A673 (cell line): Measurements from ENCODE around the gene CCNL1. TPM values are rescaled to one million over a fixed set of nuclear protein-coding genes. Genes with fewer than 3 reads are reported as not detected.
A peak's percentile ranks its signal among the peaks of the same experiment; 100 is the strongest.

Experiments used
- Bru-seq: library from RNA; stranded (reverse); fragments of 400-500 nt; gene quantifications from one replicate; lab custom pipeline; 2021; lab: Mats Ljungman, UMichigan
- BruChase-seq, 2 experiments: library from RNA; stranded (reverse); fragments of 400-500 nt; gene quantifications; one replicate each; lab custom pipeline; 2021; lab: Mats Ljungman, UMichigan
- BruUV-seq: library from RNA; stranded (reverse); fragments of 400-500 nt; replicated peaks from 2 replicates; lab custom pipeline; 2021; lab: Mats Ljungman, UMichigan
- CTCF ChIA-PET: fragments of 300-600 bp; sonication (Branson Sonifier 250); formaldehyde crosslinking; loops from one replicate; lab custom pipeline; 2022; ENCODE audit warnings: antibody characterized with exemption; lab: Charles Lee
- POLR2A ChIA-PET: fragments of 300-600 bp; sonication (Branson Sonifier 250); formaldehyde crosslinking; loops from one replicate; lab custom pipeline; 2022; ENCODE audit warnings: antibody characterized with exemption; ENCODE audit not compliant: low non-redundant PET; lab: Charles Lee
- DNase-seq: peaks from one replicate; pipeline ENCODE4 v3.0.0-alpha.2; 2015; ENCODE audit warnings: low spot score
- H3K27ac ChIP-seq: fragments of 200-600 bp; sonication (generic); 2 replicates; pipeline ENCODE4 v1.5.1; 2016; ENCODE audit warnings: mixed run types, low read depth, mild to moderate bottlenecking, mixed read lengths, antibody characterized with exemption, low read length; ENCODE audit not compliant: poor library complexity, severe bottlenecking
- H3K27me3 ChIP-seq: fragments of 200-600 bp; sonication (generic); replicated peaks from 2 replicates; pipeline ENCODE4 v1.6.1; 2017; ENCODE audit warnings: mixed run types, low read depth, mild to moderate bottlenecking, mixed read lengths, antibody characterized with exemption, low read length; ENCODE audit not compliant: insufficient read depth, poor library complexity
- H3K36me3 ChIP-seq: fragments of 200-600 bp; sonication (generic); 2 replicates; pipeline ENCODE4 v1.6.1; 2016; ENCODE audit warnings: mixed run types, mild to moderate bottlenecking, mixed read lengths, antibody characterized with exemption, low read length; ENCODE audit not compliant: insufficient read depth, poor library complexity, severe bottlenecking
- H3K4me1 ChIP-seq: fragments of 200-600 bp; sonication (generic); 2 replicates; pipeline ENCODE4 v1.6.1; 2017; ENCODE audit warnings: mixed run types, mild to moderate bottlenecking, mixed read lengths, antibody characterized with exemption, low read length; ENCODE audit not compliant: insufficient read depth, poor library complexity, severe bottlenecking
- H3K4me3 ChIP-seq: fragments of 200-600 bp; sonication (generic); 2 replicates; pipeline ENCODE4 v1.5.1; 2016; ENCODE audit warnings: low read depth, mixed run types, mild to moderate bottlenecking, mixed read lengths, low read length; ENCODE audit not compliant: poor library complexity, severe bottlenecking
- H3K9me3 ChIP-seq: fragments of 200-600 bp; sonication (generic); 2 replicates; pipeline ENCODE4 v1.6.1; 2016; ENCODE audit warnings: mixed run types, low read depth, mild to moderate bottlenecking, mixed read lengths, antibody characterized with exemption, low read length; ENCODE audit not compliant: poor library complexity, severe bottlenecking
- EZH2 ChIP-seq: fragments of 200-600 bp; sonication (generic); IDR thresholded peaks from 2 replicates; pipeline ENCODE4 v1.6.1; 2017; ENCODE audit warnings: borderline replicate concordance, low read depth, mild to moderate bottlenecking, mixed read lengths, antibody characterized with exemption, low read length; ENCODE audit not compliant: poor library complexity, severe bottlenecking
- intact Hi-C: fragments of 100-400 bp; cut with micrococcal nuclease; formaldehyde crosslinking; loops from one replicate; pipeline ENCODE4 v1.10.0; 2022; ENCODE audit not compliant: unreplicated experiment
- long read RNA-seq: library from polyadenylated mRNA; stranded (forward); transcript quantifications from one replicate; pipeline ENCODE4 v2.0.0, GENCODE V29; 2022
- total RNA-seq: library from RNA; stranded (reverse); gene quantifications from 2 replicates; pipeline ENCODE4 v1.2.3, GENCODE V29; 2021
- TF ChIP-seq, protein P1 (sequence below): fragments of 300-800, 200-600 bp; sonication (generic); conservative IDR thresholded peaks from 2 replicates; pipeline ENCODE4 v1.5.1; 2017; ENCODE audit warnings: low read depth, mild to moderate bottlenecking, antibody characterized with exemption, low read length, moderate library complexity, mixed read lengths

The CCNL1 gene
- total RNA-seq (91.0 and 101 TPM in 2 replicates), Bru-seq, nascent RNA (percentile 99 among the genes with signal in this experiment), BruChase-seq, experiment 1, labeled RNA remaining after a 2-hour chase (percentile 97 among the genes with signal in this experiment), BruChase-seq, experiment 2, labeled RNA remaining after a 6-hour chase (percentile 71 among the genes with signal in this experiment)
- long read RNA-seq, full-length matches to known transcripts, result 27 of 71 reads
- long read RNA-seq, partial matches to known transcripts, result 1 of 71 reads
- long read RNA-seq, other reads (novel, unspliced or antisense), result 43 of 71 reads

- TF ChIP-seq EZH2, result no peak
- TF ChIP-seq, protein P1, sequence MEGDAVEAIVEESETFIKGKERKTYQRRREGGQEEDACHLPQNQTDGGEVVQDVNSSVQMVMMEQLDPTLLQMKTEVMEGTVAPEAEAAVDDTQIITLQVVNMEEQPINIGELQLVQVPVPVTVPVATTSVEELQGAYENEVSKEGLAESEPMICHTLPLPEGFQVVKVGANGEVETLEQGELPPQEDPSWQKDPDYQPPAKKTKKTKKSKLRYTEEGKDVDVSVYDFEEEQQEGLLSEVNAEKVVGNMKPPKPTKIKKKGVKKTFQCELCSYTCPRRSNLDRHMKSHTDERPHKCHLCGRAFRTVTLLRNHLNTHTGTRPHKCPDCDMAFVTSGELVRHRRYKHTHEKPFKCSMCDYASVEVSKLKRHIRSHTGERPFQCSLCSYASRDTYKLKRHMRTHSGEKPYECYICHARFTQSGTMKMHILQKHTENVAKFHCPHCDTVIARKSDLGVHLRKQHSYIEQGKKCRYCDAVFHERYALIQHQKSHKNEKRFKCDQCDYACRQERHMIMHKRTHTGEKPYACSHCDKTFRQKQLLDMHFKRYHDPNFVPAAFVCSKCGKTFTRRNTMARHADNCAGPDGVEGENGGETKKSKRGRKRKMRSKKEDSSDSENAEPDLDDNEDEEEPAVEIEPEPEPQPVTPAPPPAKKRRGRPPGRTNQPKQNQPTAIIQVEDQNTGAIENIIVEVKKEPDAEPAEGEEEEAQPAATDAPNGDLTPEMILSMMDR, result no peak
Measured at GRCh38 chr3:157159762-157160657, at the start of gene CCNL1. TSS of gene CCNL1 (minus strand) at chr3:157160147. CDS start at chr3:157160094, 53 bp downstream.

DNA sequence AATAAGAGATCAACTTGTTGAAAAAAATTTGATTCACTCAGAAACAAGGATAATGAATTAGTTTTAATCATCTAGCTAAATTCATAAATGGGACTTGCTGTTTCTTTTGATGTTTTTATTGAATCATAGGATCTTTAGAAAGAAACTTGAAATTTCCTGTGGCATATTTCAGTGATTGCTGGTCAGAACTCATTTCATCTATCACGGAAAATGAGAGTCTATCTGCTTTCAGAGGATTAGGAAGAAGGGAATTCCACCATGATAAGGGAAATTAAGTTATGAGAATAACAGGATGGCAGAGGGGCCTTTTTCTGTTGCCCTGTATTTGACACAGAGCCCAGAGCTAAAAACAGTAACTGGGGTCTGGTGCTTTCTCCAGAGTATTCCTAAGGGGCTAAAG lies 44.9 kb upstream of the CCNL1 start:
- DNase-seq, result no peak
- Histone ChIP-seq H3K27me3 (no peaks in the 10 kb centered on the region), H3K27ac (no peak overlapping the region), H3K4me1 (peaks cover 6% of the 10 kb centered on the region), H3K36me3 (no peaks in the 10 kb centered on the region), H3K9me3 (no peaks in the 10 kb centered on the region), H3K4me3 (no peak overlapping the region)
- intact Hi-C loops, result loop anchor here (1.0 to 5.0 kb wide), 6 partner anchors 147 to 1208 kb away; no protein-coding TSS in a partner anchor
- ChIA-PET CTCF (interaction anchor here (1.0 to 1.2 kb wide), 5 partner anchors 232 to 370 kb away, joined by 3 to 6 read pairs (median 4); partner anchors contain the start of gene PTX3), POLR2A (no interaction called here)
- no TSS peak for BruUV-seq
- TF ChIP-seq EZH2, result no peak
- TF ChIP-seq, protein P1, result no peak

More at GRCh38 chr3:157159762-157160657, at the start of gene CCNL1:
- Histone ChIP-seq H3K36me3 (peaks cover 42% of the 10 kb centered on the region), H3K4me3 (peak within 1 kb of the TSS; percentile 84), H3K27me3 (no peaks in the 10 kb centered on the region), H3K4me1 (peaks cover 45% of the 10 kb centered on the region), H3K9me3 (no peaks in the 10 kb centered on the region), H3K27ac (peak within 1 kb of the TSS; percentile 97)
- intact Hi-C loops, result loop anchor here (1.0 kb wide), 1 partner anchor 15 kb away; no protein-coding TSS in a partner anchor
- no TSS peak for BruUV-seq
- peak; percentile 98 for DNase-seq
- POLR2A ChIA-PET, result interaction anchor here (2.5 kb wide), 1 partner anchor 15 kb away, joined by 21 read pairs; no protein-coding TSS in a partner anchor
- CTCF ChIA-PET, result interaction anchor here (1.0 kb wide), 1 partner anchor 650 kb away, joined by 3 read pairs; no protein-coding TSS in a partner anchor

GRCh38 chr3:157204431-157204830 lies 44.5 kb upstream of the CCNL1 start:
- peak; percentile 53 for DNase-seq
- Histone ChIP-seq H3K4me1 (peaks cover 6% of the 10 kb centered on the region), H3K27ac (no peak overlapping the region), H3K36me3 (no peaks in the 10 kb centered on the region), H3K9me3 (no peaks in the 10 kb centered on the region), H3K27me3 (no peaks in the 10 kb centered on the region), H3K4me3 (no peak overlapping the region)
- TF ChIP-seq EZH2, result no peak
- TF ChIP-seq, protein P1, result peak; percentile 73
- no TSS peak for BruUV-seq
- intact Hi-C loops, result loop anchor here (1.0 to 5.0 kb wide), 6 partner anchors 148 to 1207 kb away; no protein-coding TSS in a partner anchor
- ChIA-PET CTCF (interaction anchor here (0.8 to 1.2 kb wide), 6 partner anchors 232 to 370 kb away, joined by 3 to 11 read pairs (median 4); partner anchors contain the start of gene PTX3), POLR2A (no interaction called here)
